HCT116 (cell line): ENCODE data around the gene CRADD.

Source experiments
- CBX3 ChIP-seq: IDR thresholded peaks from 2 replicates; pipeline ENCODE4 v1.6.1; 2012; ENCODE audit warnings: low read depth
- EGR1 ChIP-seq: IDR thresholded peaks from 2 replicates; pipeline ENCODE4 v1.6.1; 2012; ENCODE audit warnings: low read depth
- EZH2phosphoT487 ChIP-seq: fragments of 200-600 bp; IDR thresholded peaks from 2 replicates; pipeline ENCODE4 v1.6.1; 2018; ENCODE audit warnings: antibody characterized with exemption, borderline replicate concordance
- JUND ChIP-seq: IDR thresholded peaks from 2 replicates; pipeline ENCODE4 v1.6.1; 2012
- POLR2A ChIP-seq: IDR thresholded peaks from 2 replicates; pipeline ENCODE4 v1.7.0; 2011; ENCODE audit warnings: borderline replicate concordance; ENCODE audit not compliant: insufficient read depth, insufficient read length; ENCODE audit errors: extremely low read depth
- POLR2AphosphoS5 ChIP-seq: IDR thresholded peaks from 2 replicates; pipeline ENCODE4 v1.6.1; 2011; ENCODE audit warnings: mild to moderate bottlenecking, low read depth, low read length, moderate library complexity
- RAD21 ChIP-seq: IDR thresholded peaks from 2 replicates; pipeline ENCODE4 v1.6.1; 2012; ENCODE audit warnings: low read depth, mild to moderate bottlenecking
- SP1 ChIP-seq: IDR thresholded peaks from 2 replicates; pipeline ENCODE4 v1.6.1; 2012; ENCODE audit warnings: low read depth
- YY1 ChIP-seq: IDR thresholded peaks from 2 replicates; pipeline ENCODE4 v1.6.1; 2011; ENCODE audit warnings: low read length, low read depth, moderate library complexity, mild to moderate bottlenecking; ENCODE audit not compliant: insufficient replicate concordance; ENCODE audit errors: extremely low read depth
- ZNF274 ChIP-seq: fragments of 200-500 bp; sonication (Bioruptor generic); IDR thresholded peaks from 2 replicates; pipeline ENCODE4 v1.6.1; 2014; ENCODE audit warnings: mild to moderate bottlenecking, low read depth, low read length, inconsistent platforms
- TF ChIP-seq, protein P1 (sequence below): IDR thresholded peaks from 2 replicates; pipeline ENCODE4 v1.6.1; 2012
- TF ChIP-seq, protein P2 (sequence below), 3 experiments: fragments of 200-600 bp in 1 of 3; sonication (generic) in 1 of 3; IDR thresholded peaks in 2 of 3; conservative IDR thresholded peaks in 1 of 3; 2 replicates each; pipeline ENCODE4 v1.5.1; 2012 to 2017; ENCODE audit warnings: low read depth in 2 of 3, low read length in 2 of 3, antibody characterized with exemption in 1 of 3, borderline replicate concordance in 1 of 3, control low read depth in 1 of 3, mild to moderate bottlenecking in 1 of 3, mixed read lengths in 1 of 3, mixed run types in 1 of 3, moderate library complexity in 1 of 3; ENCODE audit not compliant: insufficient read depth in 1 of 3

DNA sequence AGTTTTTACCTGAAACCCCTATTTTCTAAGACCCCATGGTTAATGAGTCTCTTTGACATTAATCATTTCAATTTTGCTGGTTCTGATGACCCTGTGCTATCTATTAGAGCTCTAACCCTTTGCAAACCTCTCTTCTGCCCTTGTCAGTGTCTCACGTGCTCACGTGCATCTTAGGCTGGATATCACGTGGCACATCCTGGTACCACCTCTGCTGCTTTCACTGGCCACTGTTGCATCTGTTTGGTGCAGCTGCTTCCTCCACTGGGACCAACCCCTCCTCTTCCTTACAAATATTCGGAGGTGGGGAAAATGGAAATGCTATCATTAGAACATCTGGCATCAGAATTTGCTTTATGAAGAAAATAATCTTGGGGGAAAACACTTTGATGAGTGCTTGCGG, 119.6 kb downstream of the CRADD start:
- TF ChIP-seq RAD21 (no peak), ZNF274 (no peak), POLR2A (no peak), YY1 (no peak), EZH2phosphoT487 (no peak), SP1 (no peak), CBX3 (no peak), POLR2AphosphoS5 (no peak), JUND (no peak), EGR1 (no peak)
- TF ChIP-seq, protein P1, sequence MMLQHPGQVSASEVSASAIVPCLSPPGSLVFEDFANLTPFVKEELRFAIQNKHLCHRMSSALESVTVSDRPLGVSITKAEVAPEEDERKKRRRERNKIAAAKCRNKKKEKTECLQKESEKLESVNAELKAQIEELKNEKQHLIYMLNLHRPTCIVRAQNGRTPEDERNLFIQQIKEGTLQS: no peak
- TF ChIP-seq, protein P2, sequence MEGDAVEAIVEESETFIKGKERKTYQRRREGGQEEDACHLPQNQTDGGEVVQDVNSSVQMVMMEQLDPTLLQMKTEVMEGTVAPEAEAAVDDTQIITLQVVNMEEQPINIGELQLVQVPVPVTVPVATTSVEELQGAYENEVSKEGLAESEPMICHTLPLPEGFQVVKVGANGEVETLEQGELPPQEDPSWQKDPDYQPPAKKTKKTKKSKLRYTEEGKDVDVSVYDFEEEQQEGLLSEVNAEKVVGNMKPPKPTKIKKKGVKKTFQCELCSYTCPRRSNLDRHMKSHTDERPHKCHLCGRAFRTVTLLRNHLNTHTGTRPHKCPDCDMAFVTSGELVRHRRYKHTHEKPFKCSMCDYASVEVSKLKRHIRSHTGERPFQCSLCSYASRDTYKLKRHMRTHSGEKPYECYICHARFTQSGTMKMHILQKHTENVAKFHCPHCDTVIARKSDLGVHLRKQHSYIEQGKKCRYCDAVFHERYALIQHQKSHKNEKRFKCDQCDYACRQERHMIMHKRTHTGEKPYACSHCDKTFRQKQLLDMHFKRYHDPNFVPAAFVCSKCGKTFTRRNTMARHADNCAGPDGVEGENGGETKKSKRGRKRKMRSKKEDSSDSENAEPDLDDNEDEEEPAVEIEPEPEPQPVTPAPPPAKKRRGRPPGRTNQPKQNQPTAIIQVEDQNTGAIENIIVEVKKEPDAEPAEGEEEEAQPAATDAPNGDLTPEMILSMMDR (IDR thresholded peaks at IDR 0.05 in 2 of 3, conservative IDR thresholded peaks at IDR 0.05 in 1 of 3; ENCODE audit: borderline replicate concordance in 1 of 3, insufficient read depth in 1 of 3, low read depth in 2 of 3, low read length in 2 of 3): no peak
